ENCODE data around the gene MYO7B. TPM values are rescaled to one million over a fixed set of nuclear protein-coding genes. Genes with fewer than 3 reads are reported as not detected.

The MYO7B gene
- total RNA-seq, 2 donors from 2014 or later: 0.52 to 0.67 TPM

DNA sequence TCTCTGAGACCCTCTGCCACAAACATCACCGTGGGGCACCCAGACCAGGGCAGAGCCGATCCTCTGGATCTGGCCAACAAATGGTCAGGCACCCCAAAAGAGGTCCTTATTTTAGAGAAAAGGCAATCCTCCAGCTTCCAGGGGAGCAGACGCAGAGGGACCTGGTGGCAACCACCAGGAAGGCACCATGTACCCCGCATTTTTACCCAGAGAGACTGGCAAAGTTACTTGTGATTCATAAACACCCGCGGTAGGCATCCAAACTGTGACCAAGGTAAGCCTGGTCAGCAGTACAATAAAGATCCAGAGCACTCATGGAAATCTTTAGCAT, 129.4 kb downstream of the MYO7B start:
- H3K27ac ChIP-seq: peak overlapping the region; percentile 82 to 88
- TF ChIP-seq CTCF (IDR thresholded peaks at IDR 0.05): no peak
- no peak for DNase-seq (ENCODE audit: low spot score)
- H3K9me3 ChIP-seq: peaks cover 0 to 3% of the 10 kb centered on the region in 2 donors
- peaks cover 0 to 84% of the 10 kb centered on the region in 2 donors for H3K4me1 ChIP-seq
- H3K36me3 ChIP-seq: peaks cover 14% of the 10 kb centered on the region
- H3K4me3 ChIP-seq: peak overlapping the region; percentile 24 to 40
- no peaks in the 10 kb centered on the region for H3K27me3 ChIP-seq

- peaks cover 0 to 3% of the 10 kb centered on the region in 2 donors for H3K9me3 ChIP-seq
- no peaks in the 10 kb centered on the region for H3K27me3 ChIP-seq
- no peak for TF ChIP-seq CTCF (IDR thresholded peaks at IDR 0.05)
- no peak for DNase-seq (ENCODE audit: low spot score)
- peaks cover 0 to 83% of the 10 kb centered on the region in 2 donors for H3K4me1 ChIP-seq
- H3K4me3 ChIP-seq: peak overlapping the region in 1 of 2 donors; percentile 40
- peak overlapping the region; percentile 82 to 88 for H3K27ac ChIP-seq
- peaks cover 13% of the 10 kb centered on the region for H3K36me3 ChIP-seq
These were observed 129.9 kb downstream of the MYO7B start for GRCh38 chr2:127665267-127665893.

- Histone ChIP-seq H3K27ac (peak overlapping the region in 1 of 2 donors; percentile 60), H3K4me1 (peaks cover 0 to 83% of the 10 kb centered on the region in 2 donors), H3K27me3 (no peaks in the 10 kb centered on the region), H3K36me3 (peaks cover 16% of the 10 kb centered on the region), H3K4me3 (no peak overlapping the region), H3K9me3 (peaks cover 0 to 3% of the 10 kb centered on the region in 2 donors)
- TF ChIP-seq CTCF (IDR thresholded peaks at IDR 0.05): no peak
- no peak for DNase-seq (ENCODE audit: low spot score)
These were observed 133.6 kb downstream of the MYO7B start for GRCh38 chr2:127669056-127669455.

GRCh38 chr2:127670055-127670956, 134.8 kb downstream of the MYO7B start:
- H3K9me3 ChIP-seq: peaks cover 0 to 3% of the 10 kb centered on the region in 2 donors
- no peaks in the 10 kb centered on the region for H3K27me3 ChIP-seq
- H3K27ac ChIP-seq: peak overlapping the region in 1 of 2 donors; percentile 92
- H3K4me1 ChIP-seq: peaks cover 0 to 75% of the 10 kb centered on the region in 2 donors
- no peak for TF ChIP-seq CTCF (IDR thresholded peaks at IDR 0.05)
- no peak overlapping the region for H3K4me3 ChIP-seq
- no peak for DNase-seq (ENCODE audit: low spot score)
- peaks cover 16% of the 10 kb centered on the region for H3K36me3 ChIP-seq

GRCh38 chr2:127670957-127671290, 135.4 kb downstream of the MYO7B start:
- H3K27me3 ChIP-seq: no peaks in the 10 kb centered on the region
- DNase-seq (ENCODE audit: low spot score): no peak
- H3K4me1 ChIP-seq: peaks cover 0 to 75% of the 10 kb centered on the region in 2 donors
- H3K4me3 ChIP-seq: peak overlapping the region in 1 of 2 donors; percentile 88
- H3K36me3 ChIP-seq: peaks cover 16% of the 10 kb centered on the region
- no peak for TF ChIP-seq CTCF (IDR thresholded peaks at IDR 0.05)
- H3K27ac ChIP-seq: peak overlapping the region; percentile 92 to 98
- peaks cover 0 to 3% of the 10 kb centered on the region in 2 donors for H3K9me3 ChIP-seq

Measured in right atrium auricular region (tissue), 2 donors.